NB4 (cell line): ENCODE data around the gene EPHA4.

Experiments
- DNase-seq: peaks from one replicate; pipeline ENCODE4 v3.0.0; 2010; ENCODE audit warnings: low read depth
- H3K4me3 ChIP-seq: one replicate; pipeline ENCODE4 v1.5.1; 2011; ENCODE audit warnings: mild to moderate bottlenecking, low read depth, low read length, moderate library complexity
- CTCF ChIP-seq: IDR thresholded peaks from one replicate; pipeline ENCODE4 v1.5.1; 2012; ENCODE audit warnings: low read depth, low read length
- MAX ChIP-seq: IDR thresholded peaks from 2 replicates; pipeline ENCODE4 v1.6.1; 2011; ENCODE audit warnings: low read depth, low read length
- MYC ChIP-seq: IDR thresholded peaks from 2 replicates; pipeline ENCODE4 v1.6.1; 2011; ENCODE audit warnings: low read depth, low read length
- POLR2A ChIP-seq: IDR thresholded peaks from 2 replicates; pipeline ENCODE4 v1.6.1; 2011; ENCODE audit warnings: mild to moderate bottlenecking; ENCODE audit not compliant: insufficient read length; ENCODE audit errors: extremely low read depth

Gene EPHA4

GRCh38 chr2:221458578-221458977 is 113.5 kb downstream of the EPHA4 start:
- TF ChIP-seq MYC (no peak), MAX (no peak)
- H3K4me3 ChIP-seq = no peak overlapping the region

DNA sequence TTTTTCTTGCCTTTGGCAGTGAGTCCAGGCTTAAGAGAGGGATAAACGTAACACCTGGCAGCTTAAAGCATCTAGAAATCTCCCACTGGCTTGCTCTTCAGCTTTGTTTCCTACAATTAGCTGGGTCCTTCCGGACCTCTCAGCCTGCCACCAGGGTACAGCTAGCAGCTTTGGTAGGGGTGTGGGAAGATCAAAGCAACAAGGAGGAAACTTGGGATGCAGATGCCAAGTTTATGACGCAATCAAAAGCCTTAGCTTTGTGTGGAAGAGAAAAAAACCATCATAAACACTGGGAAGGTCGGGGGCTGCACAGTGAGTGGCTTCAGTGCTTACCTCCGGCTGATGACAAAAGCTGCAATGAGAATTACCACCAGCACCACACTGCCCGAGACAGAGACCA is 116.9 kb downstream of the EPHA4 start:
- no peak overlapping the region for H3K4me3 ChIP-seq
- TF ChIP-seq POLR2A (no peak), MYC (no peak), CTCF (no peak), MAX (no peak)

More at GRCh38 chr2:221458578-221458977, 113.5 kb downstream of the EPHA4 start:
- no peak for DNase-seq

DNA sequence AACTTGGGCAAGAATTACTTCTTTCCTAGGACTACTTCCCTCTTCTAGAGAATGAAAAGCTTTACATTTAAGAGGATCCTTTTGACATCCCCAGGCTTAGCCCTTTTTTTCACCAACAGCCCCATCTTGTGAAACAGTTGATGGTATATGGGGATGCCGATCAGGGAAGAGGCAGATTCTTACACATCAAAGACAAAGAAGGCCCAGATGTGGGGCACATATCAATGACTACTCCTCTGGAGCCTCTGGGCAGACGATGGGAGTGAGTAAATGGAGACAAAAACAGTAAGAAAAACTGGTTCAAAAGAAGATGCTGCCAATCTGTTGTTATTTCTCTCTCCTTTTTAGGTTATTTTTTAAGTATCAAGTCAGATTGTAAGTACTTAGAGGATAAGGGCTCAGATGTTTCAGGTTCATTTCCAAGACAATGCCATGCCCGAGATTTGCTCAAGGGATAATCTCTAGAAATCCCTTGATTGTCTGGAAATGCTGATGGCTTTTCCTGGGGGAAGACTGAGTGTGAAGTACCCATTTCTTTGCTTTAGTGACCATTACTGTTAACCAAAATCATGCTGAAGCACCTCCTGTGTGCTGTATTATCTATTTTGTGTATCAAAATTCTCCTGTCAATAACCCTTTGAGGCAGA is 117.5 kb downstream of the EPHA4 start:
- TF ChIP-seq CTCF (no peak), POLR2A (no peak), MYC (no peak), MAX (no peak)
- no peak overlapping the region for H3K4me3 ChIP-seq
- DNase-seq = no peak

More for the DNA sequence above, 116.9 kb downstream of the EPHA4 start:
- no peak for DNase-seq

DNA sequence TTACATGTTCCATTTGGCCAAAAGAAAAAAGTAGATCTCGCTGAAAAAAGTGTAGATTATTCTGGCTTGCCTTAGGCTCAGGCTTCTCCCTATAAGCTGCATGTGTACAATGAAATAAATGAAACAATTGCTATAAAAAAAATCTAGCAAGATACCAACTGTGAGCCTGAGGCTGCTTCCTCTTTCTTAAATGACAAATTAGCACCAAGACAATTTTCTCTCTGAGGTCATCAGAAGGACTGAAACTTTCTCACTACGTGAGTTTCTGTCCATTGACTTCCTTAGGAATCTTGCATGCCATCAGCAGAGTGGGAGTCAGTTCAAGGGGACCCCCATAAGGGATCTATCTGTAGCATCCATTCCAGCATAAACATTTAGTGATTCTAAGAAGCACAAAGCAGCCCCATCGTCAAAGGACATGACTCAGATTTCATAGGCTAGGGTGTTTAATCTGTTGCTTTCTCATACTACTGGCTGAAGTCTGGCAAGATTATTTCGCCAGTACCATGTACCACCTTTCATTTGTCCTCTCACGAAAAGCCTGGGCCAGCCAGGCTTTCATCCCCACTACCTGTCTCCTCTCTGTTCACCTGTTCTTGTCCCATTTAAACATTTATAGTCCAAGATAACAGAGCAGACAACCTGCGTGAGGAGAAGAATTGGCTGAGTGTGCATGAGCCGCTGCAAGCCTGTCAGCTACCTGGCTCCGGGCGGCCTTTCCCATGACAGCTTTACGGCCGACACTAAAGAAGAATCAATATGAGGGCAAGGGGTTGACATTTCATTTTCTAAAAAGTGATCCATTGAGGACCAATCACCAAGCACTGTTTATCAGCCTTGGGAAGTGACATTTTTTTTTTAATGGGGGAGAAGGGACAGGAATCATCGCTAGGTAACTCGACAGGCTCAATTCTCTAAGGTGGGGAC is 120.0 kb downstream of the EPHA4 start:
- no peak overlapping the region for H3K4me3 ChIP-seq
- no peak for DNase-seq
- no peak for TF ChIP-seq CTCF
- TF ChIP-seq MYC = no peak
- TF ChIP-seq POLR2A = no peak
- no peak for TF ChIP-seq MAX

GRCh38 chr2:221450280-221450679 is 121.8 kb downstream of the EPHA4 start:
- no peak for DNase-seq
- no peak for TF ChIP-seq MYC
- no peak for TF ChIP-seq POLR2A
- TF ChIP-seq MAX = no peak
- TF ChIP-seq CTCF = no peak
- no peak overlapping the region for H3K4me3 ChIP-seq

- no peak for DNase-seq
- no peak overlapping the region for H3K4me3 ChIP-seq
- TF ChIP-seq MAX (no peak), POLR2A (no peak), MYC (no peak), CTCF (no peak)
Measured at GRCh38 chr2:221449406-221449805, 122.7 kb downstream of the EPHA4 start.
